IPS-20b (cell line): ENCODE data around the gene PSEN1.

Source experiments
- H3K27ac ChIP-seq: one replicate; pipeline ENCODE4 v1.5.1; 2013; ENCODE audit warnings: low read length
- H3K27me3 ChIP-seq: 2 replicates; pipeline ENCODE4 v1.6.1; 2013; ENCODE audit warnings: mild to moderate bottlenecking, low read length, inconsistent platforms; ENCODE audit not compliant: insufficient read depth
- H3K36me3 ChIP-seq: 2 replicates; pipeline ENCODE4 v1.6.1; 2013; ENCODE audit warnings: low read depth, mild to moderate bottlenecking, inconsistent platforms, low read length, moderate library complexity; ENCODE audit not compliant: insufficient read depth
- H3K4me1 ChIP-seq: 2 replicates; pipeline ENCODE4 v1.6.1; 2013; ENCODE audit warnings: mild to moderate bottlenecking, control low read depth, inconsistent platforms, low read length, moderate library complexity; ENCODE audit not compliant: insufficient read depth
- H3K4me3 ChIP-seq: 2 replicates; pipeline ENCODE4 v1.5.1; 2013; ENCODE audit warnings: mild to moderate bottlenecking, low read length, inconsistent platforms
- H3K9ac ChIP-seq: 2 replicates; pipeline ENCODE4 v1.6.1; 2013; ENCODE audit warnings: low read depth, mild to moderate bottlenecking, inconsistent platforms, low read length, moderate library complexity
- H3K9me3 ChIP-seq: 2 replicates; pipeline ENCODE4 v1.6.1; 2013; ENCODE audit warnings: mild to moderate bottlenecking, low read depth, low read length, inconsistent platforms; ENCODE audit not compliant: insufficient read depth

The PSEN1 gene

GRCh38 chr14:73133795-73134194 is 2.5 kb upstream of the PSEN1 start:
- no peak overlapping the region for H3K27ac ChIP-seq
- H3K27me3 ChIP-seq: no peaks in the 10 kb centered on the region
- H3K36me3 ChIP-seq: no peaks in the 10 kb centered on the region
- no peak overlapping the region for H3K4me3 ChIP-seq
- H3K9me3 ChIP-seq: no peaks in the 10 kb centered on the region
- H3K4me1 ChIP-seq: peaks cover 7% of the 10 kb centered on the region
- H3K9ac ChIP-seq: no peak overlapping the region

DNA sequence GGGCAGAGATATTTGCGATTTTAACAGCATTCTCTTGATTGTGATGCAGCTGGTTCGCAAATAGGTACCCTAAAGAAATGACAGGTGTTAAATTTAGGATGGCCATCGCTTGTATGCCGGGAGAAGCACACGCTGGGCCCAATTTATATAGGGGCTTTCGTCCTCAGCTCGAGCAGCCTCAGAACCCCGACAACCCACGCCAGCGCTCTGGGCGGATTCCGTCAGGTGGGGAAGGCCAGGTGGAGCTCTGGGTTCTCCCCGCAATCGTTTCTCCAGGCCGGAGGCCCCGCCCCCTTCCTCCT is 271 bp upstream of the PSEN1 start:
- Histone ChIP-seq H3K27ac (no peak overlapping the region), H3K4me1 (peaks cover 7% of the 10 kb centered on the region), H3K27me3 (no peaks in the 10 kb centered on the region), H3K9ac (peak overlapping the region; percentile 81; the same call in 1 of the 2 replicates), H3K4me3 (peak overlapping the region; percentile 85), H3K36me3 (no peaks in the 10 kb centered on the region), H3K9me3 (no peaks in the 10 kb centered on the region)

DNA sequence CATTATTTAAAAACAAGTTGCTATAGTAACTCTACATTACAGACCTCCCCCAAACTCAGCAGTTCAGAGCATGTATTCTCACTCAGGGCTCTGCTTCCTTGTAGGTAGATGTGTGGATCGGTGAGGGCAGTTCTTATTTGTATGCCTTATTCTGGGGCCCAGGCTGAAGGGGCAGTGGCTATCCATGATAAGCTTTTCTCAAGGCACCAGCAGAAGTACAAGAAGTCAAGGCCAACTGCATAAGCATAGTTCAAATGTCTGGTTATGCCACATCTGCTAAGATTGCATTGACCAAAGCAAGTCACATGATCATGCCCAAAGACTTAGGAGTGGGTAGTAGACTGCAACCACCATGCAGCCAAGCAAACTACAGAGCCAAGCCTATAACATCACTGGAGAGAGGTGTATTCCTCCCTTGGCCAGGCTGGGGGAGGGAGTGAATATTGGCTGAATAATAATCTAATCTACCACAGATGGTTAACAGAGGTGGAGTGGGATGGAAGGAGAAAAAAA is 4.6 kb downstream of the PSEN1 start:
- Histone ChIP-seq H3K36me3 (no peaks in the 10 kb centered on the region), H3K4me3 (no peak overlapping the region), H3K9ac (no peak overlapping the region), H3K27me3 (no peaks in the 10 kb centered on the region), H3K27ac (no peak overlapping the region), H3K9me3 (no peaks in the 10 kb centered on the region), H3K4me1 (peaks cover 7% of the 10 kb centered on the region)

DNA sequence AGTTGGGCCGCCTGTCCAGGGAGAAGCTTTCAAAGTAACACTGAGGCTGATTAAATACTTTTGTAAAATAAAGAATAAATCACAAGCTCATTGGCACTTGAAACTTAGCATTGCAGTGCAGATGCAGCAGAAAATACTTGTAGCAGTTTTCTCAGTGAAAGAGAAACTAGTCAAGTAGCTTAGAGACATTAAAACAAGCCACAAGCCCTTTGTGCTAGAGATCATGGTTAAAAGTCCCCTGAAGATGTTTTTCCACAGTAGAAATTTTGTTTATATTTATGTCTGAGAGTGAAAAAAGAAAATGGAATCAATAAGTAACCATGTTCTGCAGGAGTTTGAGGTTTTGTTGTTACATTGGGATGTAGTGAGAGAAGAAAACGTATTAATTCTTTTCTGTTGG is 5.9 kb downstream of the PSEN1 start:
- Histone ChIP-seq H3K4me3 (no peak overlapping the region), H3K27me3 (no peaks in the 10 kb centered on the region), H3K27ac (no peak overlapping the region), H3K4me1 (peaks cover 3% of the 10 kb centered on the region), H3K9me3 (no peaks in the 10 kb centered on the region), H3K36me3 (no peaks in the 10 kb centered on the region), H3K9ac (no peak overlapping the region)

DNA sequence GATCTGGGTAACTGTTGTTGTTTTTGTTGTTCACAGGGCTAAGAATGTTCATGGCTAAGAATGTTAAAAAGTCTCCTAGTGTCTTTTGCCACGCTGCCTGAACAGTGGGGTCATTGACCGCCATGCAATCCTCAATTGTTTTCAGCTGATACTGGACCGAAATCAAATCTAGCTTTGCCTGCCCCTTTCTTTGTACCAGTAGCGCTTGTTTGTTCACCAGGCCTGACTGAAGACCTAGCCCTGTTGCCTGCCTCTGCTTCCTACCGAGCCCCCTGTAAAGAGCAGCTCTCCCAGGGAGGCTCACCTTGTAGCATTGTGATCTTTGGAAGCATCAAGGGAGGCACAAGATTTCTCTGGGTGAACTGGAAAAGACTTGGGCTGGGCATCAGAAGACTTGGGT is 6.7 kb downstream of the PSEN1 start:
- Histone ChIP-seq H3K27ac (no peak overlapping the region), H3K9ac (no peak overlapping the region; the same call in 1 of the 2 replicates), H3K27me3 (no peaks in the 10 kb centered on the region), H3K36me3 (peaks cover 6% of the 10 kb centered on the region), H3K4me3 (no peak overlapping the region), H3K4me1 (no peaks in the 10 kb centered on the region), H3K9me3 (no peaks in the 10 kb centered on the region)

DNA sequence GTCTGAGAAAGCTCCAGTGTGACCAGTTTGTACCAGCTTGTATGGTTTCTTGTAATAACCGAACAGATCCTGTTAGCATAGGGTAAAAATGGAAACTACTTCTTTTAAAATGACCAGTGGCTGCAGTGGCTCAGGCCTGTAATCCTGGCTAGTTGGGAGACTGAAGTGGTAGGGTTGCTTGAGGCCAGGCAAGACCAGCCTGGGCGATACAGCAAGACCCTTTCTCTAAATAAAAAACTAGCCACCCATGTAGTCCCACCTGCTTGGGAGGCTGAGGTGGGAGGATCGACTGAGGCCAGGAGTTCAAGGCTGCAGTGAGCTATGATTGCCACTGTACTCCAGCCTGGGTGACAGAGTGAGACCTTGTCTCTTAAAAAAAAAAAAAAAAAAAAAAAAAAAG is 7.3 kb downstream of the PSEN1 start:
- Histone ChIP-seq H3K9ac (no peak overlapping the region), H3K4me1 (no peaks in the 10 kb centered on the region), H3K27ac (no peak overlapping the region), H3K27me3 (no peaks in the 10 kb centered on the region), H3K9me3 (no peaks in the 10 kb centered on the region), H3K36me3 (peaks cover 12% of the 10 kb centered on the region), H3K4me3 (no peak overlapping the region)

DNA sequence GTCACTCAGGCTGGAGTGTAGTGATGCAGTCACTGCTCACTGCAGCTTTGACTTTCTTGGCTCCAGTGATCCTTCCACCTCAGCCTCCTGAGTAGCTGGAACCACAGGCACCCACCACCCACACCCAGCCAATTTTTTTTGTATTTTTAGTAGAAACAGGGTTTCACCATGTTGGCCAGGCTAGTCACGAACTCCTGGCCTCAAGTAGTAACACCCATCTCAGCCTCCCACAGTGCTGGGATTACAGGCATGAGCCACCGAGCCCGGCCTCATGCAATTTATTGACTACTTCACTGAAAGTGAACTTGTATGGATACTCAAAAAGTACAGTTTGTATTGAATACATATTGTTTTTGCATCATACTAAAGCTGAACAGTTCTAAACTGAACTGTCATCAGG is 9.1 kb downstream of the PSEN1 start:
- Histone ChIP-seq H3K9ac (no peak overlapping the region), H3K27ac (no peak overlapping the region), H3K4me1 (no peaks in the 10 kb centered on the region), H3K9me3 (no peaks in the 10 kb centered on the region), H3K27me3 (no peaks in the 10 kb centered on the region), H3K36me3 (peaks cover 27% of the 10 kb centered on the region), H3K4me3 (no peak overlapping the region)

DNA sequence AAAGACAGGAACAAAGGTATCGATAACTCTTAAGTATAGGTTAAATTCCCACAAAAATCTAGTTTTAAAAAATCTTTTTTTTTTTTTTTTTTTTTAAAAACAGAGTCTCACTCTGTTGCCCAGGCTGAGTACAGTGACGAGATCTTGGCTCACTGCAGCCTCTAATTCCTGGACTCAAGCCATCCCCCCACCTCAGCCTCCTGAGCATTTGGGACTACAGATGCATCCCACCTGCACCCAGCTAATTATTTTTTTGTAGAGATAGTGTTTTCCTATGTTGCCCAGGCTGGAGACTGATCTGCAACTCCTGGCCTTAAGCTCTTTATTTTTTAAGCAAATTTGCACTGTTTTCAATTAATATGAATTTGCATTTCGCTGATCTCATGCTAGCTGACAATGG is 9.8 kb downstream of the PSEN1 start:
- Histone ChIP-seq H3K9ac (no peak overlapping the region), H3K36me3 (peaks cover 31% of the 10 kb centered on the region), H3K9me3 (no peaks in the 10 kb centered on the region), H3K27me3 (no peaks in the 10 kb centered on the region), H3K4me1 (no peaks in the 10 kb centered on the region), H3K27ac (no peak overlapping the region), H3K4me3 (no peak overlapping the region)

GRCh38 chr14:73149753-73150152 is 13.4 kb downstream of the PSEN1 start:
- H3K9me3 ChIP-seq: no peaks in the 10 kb centered on the region
- no peaks in the 10 kb centered on the region for H3K27me3 ChIP-seq
- peaks cover 45% of the 10 kb centered on the region for H3K36me3 ChIP-seq
- no peak overlapping the region for H3K27ac ChIP-seq
- H3K9ac ChIP-seq: no peak overlapping the region
- no peaks in the 10 kb centered on the region for H3K4me1 ChIP-seq
- no peak overlapping the region for H3K4me3 ChIP-seq

DNA sequence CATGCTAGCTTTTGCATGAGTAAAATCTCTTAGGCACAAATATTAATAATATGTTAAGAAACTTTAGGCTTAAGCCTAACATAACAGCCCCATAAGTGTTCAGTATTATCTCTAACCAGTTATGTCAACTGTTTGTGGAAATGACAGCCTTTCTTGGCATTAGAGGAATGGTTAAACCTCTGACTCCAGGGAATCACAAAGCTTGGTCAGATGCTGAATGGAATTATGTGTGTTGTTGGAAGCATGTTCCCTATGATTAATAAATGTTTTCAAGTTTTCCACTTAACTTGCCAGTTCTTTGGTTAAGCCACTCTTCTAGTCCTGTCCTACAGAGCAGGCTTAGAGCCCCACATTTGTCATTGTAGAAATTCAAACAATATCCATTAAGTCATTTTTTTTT is 17.0 kb downstream of the PSEN1 start:
- H3K27me3 ChIP-seq: no peaks in the 10 kb centered on the region
- no peak overlapping the region for H3K9ac ChIP-seq
- no peaks in the 10 kb centered on the region for H3K4me1 ChIP-seq
- H3K9me3 ChIP-seq: no peaks in the 10 kb centered on the region
- no peak overlapping the region for H3K27ac ChIP-seq
- H3K36me3 ChIP-seq: peaks cover 41% of the 10 kb centered on the region
- H3K4me3 ChIP-seq: no peak overlapping the region

DNA sequence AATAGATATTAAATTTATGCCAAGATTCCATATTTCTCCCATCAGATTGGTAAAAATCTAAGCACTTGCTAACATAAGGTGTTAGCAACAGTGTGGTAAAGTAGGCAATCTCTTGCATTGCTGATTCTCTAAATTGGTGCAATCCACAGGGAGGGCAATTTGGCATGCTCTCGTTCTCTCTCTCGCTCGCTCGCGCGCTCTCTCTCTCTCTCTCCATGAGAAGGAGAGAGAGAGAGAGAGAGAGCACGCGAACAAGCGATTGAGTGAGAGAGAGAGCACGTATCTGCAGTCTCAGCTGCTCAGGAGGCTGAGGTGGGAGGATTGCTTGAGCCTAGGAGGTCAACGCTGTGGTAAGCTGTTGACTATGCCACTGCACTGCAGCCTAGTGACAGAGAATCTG is 25.9 kb downstream of the PSEN1 start:
- Histone ChIP-seq H3K36me3 (peaks cover 48% of the 10 kb centered on the region), H3K4me1 (no peaks in the 10 kb centered on the region), H3K27ac (no peak overlapping the region), H3K4me3 (no peak overlapping the region), H3K27me3 (no peaks in the 10 kb centered on the region), H3K9me3 (no peaks in the 10 kb centered on the region), H3K9ac (no peak overlapping the region)

DNA sequence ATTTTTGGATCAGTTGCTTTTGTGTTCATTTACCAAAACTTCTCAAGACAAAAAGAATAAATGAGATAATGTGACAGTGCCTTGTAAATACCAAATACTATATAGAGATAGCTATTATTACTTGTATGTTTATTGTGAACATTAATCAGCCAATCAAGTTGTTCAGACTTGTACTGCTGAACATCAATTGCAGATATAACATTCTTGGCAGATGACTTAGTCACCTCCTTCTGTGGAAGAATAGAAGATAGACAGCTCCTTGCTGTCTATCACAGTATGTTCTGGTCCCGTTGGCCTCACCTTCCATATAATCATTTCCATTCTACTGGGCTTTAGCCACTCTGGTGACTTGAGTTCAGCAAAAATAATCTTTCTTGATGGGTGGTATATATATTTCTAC is 30.1 kb downstream of the PSEN1 start:
- Histone ChIP-seq H3K4me1 (peaks cover 14% of the 10 kb centered on the region), H3K4me3 (no peak overlapping the region), H3K27me3 (no peaks in the 10 kb centered on the region), H3K36me3 (peaks cover 47% of the 10 kb centered on the region), H3K9ac (no peak overlapping the region), H3K9me3 (no peaks in the 10 kb centered on the region), H3K27ac (no peak overlapping the region)

GRCh38 chr14:73167727-73168126 is 31.4 kb downstream of the PSEN1 start:
- H3K9ac ChIP-seq: no peak overlapping the region
- H3K27me3 ChIP-seq: no peaks in the 10 kb centered on the region
- H3K4me3 ChIP-seq: no peak overlapping the region
- no peaks in the 10 kb centered on the region for H3K9me3 ChIP-seq
- H3K36me3 ChIP-seq: peaks cover 58% of the 10 kb centered on the region
- H3K27ac ChIP-seq: no peak overlapping the region
- peaks cover 14% of the 10 kb centered on the region for H3K4me1 ChIP-seq
